Mucosa of rectum (tissue), 2 donors: ENCODE data around the gene GPATCH8.

ENCODE experiments used
- H3K27ac ChIP-seq, 2 donors: one replicate each; pipeline ENCODE4 v1.7.0; 2013; ENCODE audit warnings: inconsistent platforms in 2 of 2, low read depth in 2 of 2, low read length in 2 of 2
- H3K27me3 ChIP-seq, 2 donors: one replicate each; pipeline ENCODE4 v1.7.0; 2013; ENCODE audit warnings: low read length in 2 of 2; ENCODE audit not compliant: control insufficient read depth in 2 of 2, insufficient read depth in 2 of 2
- H3K36me3 ChIP-seq, 2 donors: one replicate each; pipeline ENCODE4 v1.7.0; 2013; ENCODE audit warnings: low read length in 2 of 2; ENCODE audit not compliant: control insufficient read depth in 2 of 2, insufficient read depth in 2 of 2
- H3K4me1 ChIP-seq, 2 donors: one replicate each; pipeline ENCODE4 v1.7.0; 2013; ENCODE audit warnings: low read length in 2 of 2, mild to moderate bottlenecking in 1 of 2; ENCODE audit not compliant: control insufficient read depth in 2 of 2, insufficient read depth in 2 of 2
- H3K4me3 ChIP-seq, 2 donors: one replicate each; pipeline ENCODE4 v1.7.0; 2013; ENCODE audit warnings: low read length in 2 of 2
- H3K9ac ChIP-seq, 2 donors: one replicate each; pipeline ENCODE4 v1.7.0; 2013; ENCODE audit warnings: low read length in 2 of 2, low read depth in 1 of 2, mild to moderate bottlenecking in 1 of 2
- H3K9me3 ChIP-seq, 2 donors: one replicate each; pipeline ENCODE4 v1.7.0; 2013; ENCODE audit warnings: low read length in 2 of 2; ENCODE audit not compliant: control insufficient read depth in 2 of 2
- donor health status: healthy.
- donor health status: Normal muscosa, but diverticular disease.

GPATCH8 gene

DNA sequence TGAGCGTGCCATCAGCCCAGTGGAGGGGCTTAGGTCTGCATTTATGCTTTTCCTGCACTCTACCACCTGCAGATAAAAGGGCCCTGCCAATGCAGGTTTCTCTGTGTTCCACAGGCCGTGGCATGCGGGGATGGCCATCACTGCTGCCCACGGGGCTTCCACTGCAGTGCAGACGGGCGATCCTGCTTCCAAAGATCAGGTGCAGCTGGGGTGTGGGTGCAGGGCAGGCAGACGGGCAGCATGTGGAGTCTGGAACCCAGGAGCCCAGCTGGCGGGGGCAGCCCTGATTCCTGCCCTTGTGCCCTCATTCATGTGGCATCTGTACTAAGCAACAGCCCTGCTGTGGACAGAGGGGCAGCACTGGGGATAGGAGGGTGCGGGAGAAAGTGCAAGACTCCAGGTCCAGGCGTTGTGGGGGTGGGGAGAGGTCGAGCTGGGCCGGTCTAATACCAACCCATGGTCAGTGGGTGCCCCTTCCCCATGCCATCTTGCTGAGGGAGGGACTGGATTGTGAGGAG is 153.6 kb downstream of the GPATCH8 start:
- peaks cover 33 to 39% of the 10 kb centered on the region in 2 donors for H3K36me3 ChIP-seq
- H3K9me3 ChIP-seq: no peaks in the 10 kb centered on the region
- no peak overlapping the region for H3K27ac ChIP-seq
- H3K4me1 ChIP-seq: peaks cover 11% of the 10 kb centered on the region in 2 donors
- no peak overlapping the region for H3K4me3 ChIP-seq
- no peaks in the 10 kb centered on the region for H3K27me3 ChIP-seq
- H3K9ac ChIP-seq: no peak overlapping the region

DNA sequence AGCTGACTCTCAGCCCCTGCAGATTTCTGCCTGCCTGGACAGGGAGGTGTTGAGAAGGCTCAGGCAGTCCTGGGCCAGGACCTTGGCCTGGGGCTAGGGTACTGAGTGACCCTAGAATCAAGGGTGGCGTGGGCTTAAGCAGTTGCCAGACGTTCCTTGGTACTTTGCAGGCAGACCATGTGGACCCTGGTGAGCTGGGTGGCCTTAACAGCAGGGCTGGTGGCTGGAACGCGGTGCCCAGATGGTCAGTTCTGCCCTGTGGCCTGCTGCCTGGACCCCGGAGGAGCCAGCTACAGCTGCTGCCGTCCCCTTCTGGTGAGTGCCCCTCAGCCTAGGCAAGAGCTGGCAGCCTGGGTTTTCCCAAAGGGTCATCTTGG is 154.2 kb downstream of the GPATCH8 start:
- H3K27ac ChIP-seq: no peak overlapping the region
- no peak overlapping the region for H3K9ac ChIP-seq
- H3K4me1 ChIP-seq: peaks cover 11% of the 10 kb centered on the region in 2 donors

DNA sequence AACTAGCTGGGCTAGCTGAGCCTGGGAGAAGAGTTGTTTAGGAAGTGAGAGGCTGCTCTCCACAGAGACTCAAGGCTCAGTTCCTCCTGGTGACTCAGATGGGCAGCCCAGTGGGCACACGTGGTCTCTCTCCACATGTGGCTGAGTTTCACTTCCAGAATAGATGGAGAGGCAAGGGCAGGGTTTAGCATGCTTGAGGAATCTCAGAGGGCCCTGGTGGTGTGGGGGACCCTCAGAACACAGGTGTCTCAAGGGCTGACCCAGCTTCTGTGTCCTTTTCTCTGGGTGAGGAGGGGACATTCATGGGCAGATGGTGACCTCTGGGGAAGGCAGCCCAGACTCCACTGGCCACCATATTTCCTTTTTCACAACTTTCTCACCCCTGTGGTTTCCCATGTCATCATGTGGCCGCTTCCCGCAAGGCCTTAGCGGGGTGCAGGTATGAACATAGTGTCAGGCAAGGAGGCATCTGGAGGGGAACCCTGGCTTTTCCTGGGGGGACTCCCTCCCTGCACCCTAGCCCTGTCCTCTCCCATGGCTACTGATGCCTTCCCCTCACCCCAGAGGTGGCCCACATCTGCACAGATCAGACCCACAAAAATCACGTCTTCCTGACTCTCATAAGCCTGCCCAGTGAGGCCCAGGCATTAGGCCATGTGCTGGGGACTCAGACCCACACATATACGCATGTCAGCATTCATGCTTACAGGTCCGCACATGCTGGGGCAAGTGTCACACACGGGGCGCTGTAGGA is 154.8 kb downstream of the GPATCH8 start:
- Histone ChIP-seq H3K27ac (no peak overlapping the region), H3K4me3 (no peak overlapping the region), H3K9ac (no peak overlapping the region), H3K9me3 (no peaks in the 10 kb centered on the region), H3K27me3 (no peaks in the 10 kb centered on the region), H3K36me3 (peaks cover 33 to 39% of the 10 kb centered on the region in 2 donors), H3K4me1 (peaks cover 11% of the 10 kb centered on the region in 2 donors)

More for the DNA sequence above, 154.2 kb downstream of the GPATCH8 start:
- H3K4me3 ChIP-seq: no peak overlapping the region
- H3K27me3 ChIP-seq: no peaks in the 10 kb centered on the region
- no peaks in the 10 kb centered on the region for H3K9me3 ChIP-seq
- H3K36me3 ChIP-seq: peaks cover 33 to 39% of the 10 kb centered on the region in 2 donors
